SK-N-SH (cell line): Measurements from ENCODE around the gene ADAP2.

Source experiments
- ELF1 ChIP-seq: IDR thresholded peaks from 2 replicates; pipeline ENCODE4 v1.4.0; 2012
- EP300 ChIP-seq, 2 experiments: IDR thresholded peaks; 2 replicates each; pipeline versions ENCODE4 v1.4.0 to v1.6.1; 2012; ENCODE audit warnings: borderline replicate concordance in 1 of 2, low read depth in 1 of 2, low read length in 1 of 2
- JUND ChIP-seq: IDR thresholded peaks from 2 replicates; pipeline ENCODE4 v1.4.0; 2012
- RAD21 ChIP-seq: IDR thresholded peaks from 2 replicates; pipeline ENCODE4 v1.6.1; 2012; ENCODE audit warnings: mild to moderate bottlenecking, low read length
- YY1 ChIP-seq: IDR thresholded peaks from 2 replicates; pipeline ENCODE4 v1.4.0; 2012; ENCODE audit warnings: low read depth, mild to moderate bottlenecking
- TF ChIP-seq, protein P1 (sequence below): fragments of 200-600 bp; sonication (generic); IDR thresholded peaks from 2 replicates; pipeline ENCODE4 v1.6.1; 2017; ENCODE audit warnings: antibody characterized with exemption, mild to moderate bottlenecking, moderate library complexity

DNA sequence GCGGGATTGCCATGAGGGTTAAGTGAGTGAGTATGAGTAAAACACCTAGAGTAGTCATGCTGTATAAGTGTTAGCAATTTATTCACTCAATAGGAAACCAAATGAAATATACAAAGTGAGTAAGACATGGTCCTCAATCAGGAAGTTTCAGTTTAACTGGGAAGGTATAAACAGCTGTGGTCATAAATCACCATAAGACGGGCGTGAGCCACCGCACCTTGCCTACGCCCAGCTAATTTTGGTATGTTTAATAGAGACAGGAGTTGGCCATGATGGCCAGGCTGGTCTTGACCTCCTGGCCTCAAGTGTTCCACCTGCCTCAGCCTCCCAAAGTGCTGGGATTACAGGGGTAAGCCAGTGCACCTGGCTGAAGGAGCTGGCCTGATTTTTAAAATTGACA is 76.1 kb downstream of the ADAP2 start:
- TF ChIP-seq ELF1 (no peak), RAD21 (no peak), JUND (no peak), EP300 (IDR thresholded peaks at IDR 0.05; ENCODE audit: borderline replicate concordance in 1 of 2, low read depth in 1 of 2, low read length in 1 of 2) (no peak), YY1 (no peak)
- TF ChIP-seq, protein P1, sequence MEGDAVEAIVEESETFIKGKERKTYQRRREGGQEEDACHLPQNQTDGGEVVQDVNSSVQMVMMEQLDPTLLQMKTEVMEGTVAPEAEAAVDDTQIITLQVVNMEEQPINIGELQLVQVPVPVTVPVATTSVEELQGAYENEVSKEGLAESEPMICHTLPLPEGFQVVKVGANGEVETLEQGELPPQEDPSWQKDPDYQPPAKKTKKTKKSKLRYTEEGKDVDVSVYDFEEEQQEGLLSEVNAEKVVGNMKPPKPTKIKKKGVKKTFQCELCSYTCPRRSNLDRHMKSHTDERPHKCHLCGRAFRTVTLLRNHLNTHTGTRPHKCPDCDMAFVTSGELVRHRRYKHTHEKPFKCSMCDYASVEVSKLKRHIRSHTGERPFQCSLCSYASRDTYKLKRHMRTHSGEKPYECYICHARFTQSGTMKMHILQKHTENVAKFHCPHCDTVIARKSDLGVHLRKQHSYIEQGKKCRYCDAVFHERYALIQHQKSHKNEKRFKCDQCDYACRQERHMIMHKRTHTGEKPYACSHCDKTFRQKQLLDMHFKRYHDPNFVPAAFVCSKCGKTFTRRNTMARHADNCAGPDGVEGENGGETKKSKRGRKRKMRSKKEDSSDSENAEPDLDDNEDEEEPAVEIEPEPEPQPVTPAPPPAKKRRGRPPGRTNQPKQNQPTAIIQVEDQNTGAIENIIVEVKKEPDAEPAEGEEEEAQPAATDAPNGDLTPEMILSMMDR: no peak
